Measurements from ENCODE around the gene XPO4.
A peak's percentile ranks its signal among the peaks of the same experiment; 100 is the strongest.
"Not testable (repeated sequence)": the region's sequence is repeated elsewhere in the genome, so short reads cannot be mapped to it uniquely, and the experiment has no call there.

The XPO4 gene

DNA sequence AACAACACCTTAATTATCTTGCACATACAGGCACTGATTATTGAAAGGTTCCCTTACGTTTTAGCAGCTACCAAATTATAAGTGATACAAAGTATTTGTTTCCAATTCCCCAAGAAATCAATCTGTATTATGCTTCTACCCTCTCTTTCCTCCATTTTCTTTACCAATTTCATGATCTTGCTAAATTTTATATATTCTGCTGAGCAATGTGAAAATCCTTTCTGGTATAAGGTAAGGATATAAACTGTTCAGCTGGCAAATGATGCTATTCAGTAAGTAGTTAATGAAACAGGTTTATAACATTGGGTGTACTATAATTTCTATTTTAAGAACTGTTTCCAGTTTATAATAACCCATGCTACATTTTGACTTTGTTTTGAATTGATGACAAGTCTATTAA lies 127.8 kb downstream of the XPO4 start:
- TF ChIP-seq POLR2A (IDR thresholded peaks at IDR 0.05; ENCODE audit: low read depth, low read length), result no peak
- DNase-seq (ENCODE audit: insufficient read length, low spot score), result no peak
- FAIRE-seq, result no peak

GRCh38 chr13:20773194-20774080 lies 129.1 kb downstream of the XPO4 start, which contains the start of gene EEF1AKMT1:
TSS of gene EEF1AKMT1 (minus strand) at chr13:20773961. CDS start at chr13:20757598, 16,363 bp downstream.
- FAIRE-seq, result peak; percentile 38
- TF ChIP-seq POLR2A (IDR thresholded peaks at IDR 0.05; ENCODE audit: low read depth, low read length), result peak; percentile 87
- peak; percentile 68 for DNase-seq (ENCODE audit: insufficient read length, low spot score)

DNA sequence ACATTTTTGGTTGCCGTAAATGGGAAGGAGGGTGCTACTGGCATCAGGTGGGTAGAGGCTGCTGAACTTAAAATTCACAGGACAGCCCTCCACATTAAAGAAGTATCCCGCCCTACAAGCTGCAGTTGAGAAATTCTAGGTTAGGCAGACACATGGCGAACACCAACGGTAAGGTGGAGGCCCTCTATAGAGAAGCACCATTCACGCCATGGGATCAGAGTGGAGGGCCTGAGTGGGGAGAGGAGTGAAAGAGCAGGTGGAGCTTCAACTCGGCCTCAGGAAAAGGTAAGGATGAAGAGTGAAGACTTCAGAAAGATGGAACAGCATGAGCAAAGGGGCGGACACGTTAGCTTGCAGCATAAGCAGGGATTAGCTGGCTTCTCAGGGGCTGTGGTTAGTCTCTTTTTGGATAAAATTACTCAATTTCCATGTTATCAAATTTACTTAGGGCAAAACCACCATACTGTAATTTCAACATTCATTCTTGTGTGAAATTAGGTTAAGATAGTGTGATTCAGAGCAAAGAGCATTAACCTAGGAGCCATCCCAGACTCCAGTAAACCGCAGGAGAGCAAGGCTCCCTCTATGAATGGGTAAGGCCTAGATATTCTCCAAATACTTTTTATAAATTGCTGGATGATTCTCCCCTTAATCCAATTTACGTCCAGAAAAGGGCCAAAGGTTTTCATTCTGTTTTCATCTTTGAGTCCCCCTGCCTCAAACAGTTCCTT lies 130.0 kb downstream of the XPO4 start:
- FAIRE-seq (no peak), DNase-seq (ENCODE audit: insufficient read length, low spot score) (no peak)
- no peak for TF ChIP-seq POLR2A (IDR thresholded peaks at IDR 0.05; ENCODE audit: low read depth, low read length)

GRCh38 chr13:20769834-20770233 lies 132.7 kb downstream of the XPO4 start:
- DNase-seq (ENCODE audit: insufficient read length, low spot score) (no peak), FAIRE-seq (no peak)
- no peak for TF ChIP-seq POLR2A (IDR thresholded peaks at IDR 0.05; ENCODE audit: low read depth, low read length)

- no peak for FAIRE-seq
- no peak for TF ChIP-seq POLR2A (IDR thresholded peaks at IDR 0.05; ENCODE audit: low read depth, low read length)
- DNase-seq (ENCODE audit: insufficient read length, low spot score), result no peak
These were observed 133.5 kb downstream of the XPO4 start for GRCh38 chr13:20769091-20769490.

GRCh38 chr13:20767309-20767943 lies 135.1 kb downstream of the XPO4 start:
- DNase-seq (ENCODE audit: insufficient read length, low spot score) (no peak), FAIRE-seq (no peak)
- TF ChIP-seq POLR2A (IDR thresholded peaks at IDR 0.05; ENCODE audit: low read depth, low read length), result no peak

GRCh38 chr13:20760872-20761271 lies 141.7 kb downstream of the XPO4 start:
- FAIRE-seq (no peak), DNase-seq (ENCODE audit: insufficient read length, low spot score) (no peak)
- TF ChIP-seq POLR2A (IDR thresholded peaks at IDR 0.05; ENCODE audit: low read depth, low read length), result no peak

DNA sequence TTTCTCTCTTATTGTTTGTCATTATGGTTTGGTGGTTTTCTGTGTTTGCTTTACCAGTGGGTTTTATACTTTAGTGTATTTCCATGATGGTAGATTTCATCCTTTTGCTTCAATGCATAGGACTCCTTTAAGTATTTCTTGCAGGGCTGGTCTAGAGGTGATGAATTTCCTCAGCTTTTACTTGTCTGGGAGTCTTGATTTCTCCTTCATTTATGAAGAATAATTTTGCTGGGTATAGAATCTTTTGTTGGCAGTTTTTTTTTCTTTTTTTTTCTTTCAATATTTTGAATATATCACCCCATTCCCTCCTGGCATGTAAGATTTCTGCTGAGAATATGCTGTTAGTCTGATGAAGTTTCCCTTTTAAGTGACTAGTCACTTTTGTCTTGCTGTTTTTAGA lies 148.5 kb downstream of the XPO4 start:
- FAIRE-seq, result no peak
- DNase-seq (ENCODE audit: insufficient read length, low spot score), result no peak
- no peak for TF ChIP-seq POLR2A (IDR thresholded peaks at IDR 0.05; ENCODE audit: low read depth, low read length)

GRCh38 chr13:20749377-20749776 lies 153.2 kb downstream of the XPO4 start:
- TF ChIP-seq POLR2A (IDR thresholded peaks at IDR 0.05; ENCODE audit: low read depth, low read length), result no peak
- no peak for FAIRE-seq

DNA sequence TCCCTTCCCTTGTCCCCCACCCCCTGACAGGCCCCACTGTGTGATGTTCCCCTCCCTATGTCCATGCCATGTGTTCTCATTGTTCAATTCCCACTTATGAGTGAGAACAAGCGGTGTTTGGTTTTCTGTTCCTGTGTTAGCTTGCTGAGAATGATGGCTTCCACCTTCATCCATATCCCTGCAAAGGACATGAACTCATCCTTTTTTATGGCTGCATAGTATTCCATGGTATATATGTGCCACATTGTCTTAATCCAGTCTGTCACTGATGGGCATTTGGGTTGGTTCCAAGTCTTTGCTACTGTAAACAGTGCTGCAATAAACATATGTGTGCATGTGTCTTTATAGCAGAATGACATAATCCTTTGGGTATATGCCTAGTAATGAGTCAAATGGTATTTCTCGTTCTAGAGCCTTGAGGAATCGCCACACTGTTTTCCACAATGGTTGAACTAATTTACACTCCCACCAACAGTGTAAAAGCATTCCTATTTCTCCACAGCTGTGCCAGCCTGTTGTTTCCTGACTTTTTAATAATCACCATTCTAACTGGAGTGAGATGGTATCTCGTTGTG lies 158.6 kb downstream of the XPO4 start:
- FAIRE-seq; DNase-seq (ENCODE audit: insufficient read length, low spot score): not testable (repeated sequence)

More at GRCh38 chr13:20749377-20749776, 153.2 kb downstream of the XPO4 start:
- no peak for DNase-seq (ENCODE audit: insufficient read length, low spot score)

- TF ChIP-seq POLR2A (IDR thresholded peaks at IDR 0.05; ENCODE audit: low read depth, low read length), result no peak
- DNase-seq (ENCODE audit: insufficient read length, low spot score) (no peak), FAIRE-seq (no peak)
These were observed 162.5 kb downstream of the XPO4 start for GRCh38 chr13:20740021-20740420.

GRCh38 chr13:20738616-20739015 lies 163.9 kb downstream of the XPO4 start:
- no peak for TF ChIP-seq POLR2A (IDR thresholded peaks at IDR 0.05; ENCODE audit: low read depth, low read length)
- FAIRE-seq, result no peak
- DNase-seq (ENCODE audit: insufficient read length, low spot score), result no peak

DNA sequence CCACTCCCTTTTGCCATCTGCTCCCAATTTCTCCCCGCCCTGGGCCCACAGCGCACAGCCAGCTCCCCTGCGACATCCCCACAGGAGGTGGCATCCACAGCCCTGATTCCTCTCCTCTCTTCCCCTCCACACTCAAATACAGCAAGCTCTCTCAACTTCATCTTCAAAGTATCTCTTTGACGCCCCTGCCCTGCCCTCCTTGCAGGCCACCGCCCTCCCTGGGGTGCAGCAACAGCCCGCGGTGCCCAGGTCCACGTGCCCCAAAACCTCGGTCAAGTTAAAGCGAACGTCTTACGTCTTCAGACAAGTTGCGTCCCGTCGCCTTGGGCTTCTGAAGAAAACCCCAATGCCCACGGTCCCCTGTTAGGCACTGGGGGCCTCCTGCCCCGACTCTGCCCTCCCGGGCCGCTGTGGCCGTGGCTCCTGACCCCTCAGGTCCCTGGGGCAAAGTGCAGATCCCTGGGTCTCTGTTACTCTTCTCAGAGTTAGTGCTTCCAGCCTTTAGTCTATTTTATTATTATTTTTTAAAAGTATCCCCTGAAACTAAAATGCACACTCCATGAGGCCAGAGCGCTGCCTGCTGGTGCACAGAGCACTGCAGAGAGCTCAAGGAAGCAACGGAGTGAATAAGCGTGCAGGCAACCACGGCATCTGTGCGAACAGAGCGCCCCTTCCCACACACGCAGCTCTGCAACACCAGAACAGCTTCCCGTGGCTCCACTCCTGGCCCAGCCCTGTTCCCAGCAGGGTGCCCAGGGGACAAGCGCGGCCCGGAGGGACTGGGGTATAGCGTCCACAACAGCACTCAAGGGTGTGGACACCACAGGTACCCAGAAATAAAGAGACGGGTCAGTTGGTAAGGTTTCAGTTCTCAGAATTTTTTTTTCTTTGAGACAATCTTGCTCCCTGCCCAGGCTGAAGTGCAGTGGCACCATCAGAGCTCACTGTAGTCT lies 172.6 kb downstream of the XPO4 start:
- DNase-seq (ENCODE audit: insufficient read length, low spot score) (no peak), FAIRE-seq (no peak)
- no peak for TF ChIP-seq POLR2A (IDR thresholded peaks at IDR 0.05; ENCODE audit: low read depth, low read length)

Data from H54 (cell line).